Stimulated activated effector memory CD8-positive, alpha-beta T cell treated with anti-CD3 and anti-CD28 coated beads, Interleukin-12 subunit alpha, Interleukin-12 subunit beta, amount 100 ng/mL, for 72 hours (primary cell): ENCODE measurements around the gene ABHD5.

ENCODE experiments used
- ATAC-seq: fragments of 150-1000 bp; cut with Tn5 transposase; 2 replicates; pipeline ENCODE4 v1.10.0; 2021
- DNase-seq, 2 donors: peaks; one replicate each; pipeline ENCODE4 v3.0.0; 2021 to 2022; ENCODE audit warnings: low spot score in 2 of 2
- H3K27ac Mint-ChIP-seq: one replicate; pipeline ENCODE4 v1.8.0; 2022; ENCODE audit warnings: mild to moderate bottlenecking, mixed read lengths
- H3K36me3 Mint-ChIP-seq: one replicate; pipeline ENCODE4 v1.8.0; 2022; ENCODE audit warnings: mild to moderate bottlenecking, mixed read lengths
- H3K4me1 Mint-ChIP-seq: one replicate; pipeline ENCODE4 v1.8.0; 2022; ENCODE audit warnings: mixed read lengths
- H3K4me3 Mint-ChIP-seq: one replicate; pipeline ENCODE4 v1.8.0; 2022; ENCODE audit warnings: mild to moderate bottlenecking, mixed read lengths
- H3K9me3 Mint-ChIP-seq: one replicate; pipeline ENCODE4 v1.8.0; 2022; ENCODE audit warnings: mixed read lengths

Gene ABHD5

GRCh38 chr3:43753741-43754715, 63.3 kb downstream of the ABHD5 start:
- Mint-ChIP-seq H3K27ac (no peak overlapping the region), H3K4me3 (no peak overlapping the region), H3K9me3 (no peaks in the 10 kb centered on the region), H3K4me1 (peaks cover 12% of the 10 kb centered on the region), H3K36me3 (no peaks in the 10 kb centered on the region)
- DNase-seq = no peak
- no peak for ATAC-seq

- Mint-ChIP-seq H3K9me3 (no peaks in the 10 kb centered on the region), H3K36me3 (no peaks in the 10 kb centered on the region), H3K4me3 (no peak overlapping the region), H3K27ac (peak overlapping the region; percentile 20), H3K4me1 (peaks cover 12% of the 10 kb centered on the region)
- DNase-seq (no peak), ATAC-seq (peak; percentile 36)
Measured at GRCh38 chr3:43755516-43756200, 64.9 kb downstream of the ABHD5 start.

DNA sequence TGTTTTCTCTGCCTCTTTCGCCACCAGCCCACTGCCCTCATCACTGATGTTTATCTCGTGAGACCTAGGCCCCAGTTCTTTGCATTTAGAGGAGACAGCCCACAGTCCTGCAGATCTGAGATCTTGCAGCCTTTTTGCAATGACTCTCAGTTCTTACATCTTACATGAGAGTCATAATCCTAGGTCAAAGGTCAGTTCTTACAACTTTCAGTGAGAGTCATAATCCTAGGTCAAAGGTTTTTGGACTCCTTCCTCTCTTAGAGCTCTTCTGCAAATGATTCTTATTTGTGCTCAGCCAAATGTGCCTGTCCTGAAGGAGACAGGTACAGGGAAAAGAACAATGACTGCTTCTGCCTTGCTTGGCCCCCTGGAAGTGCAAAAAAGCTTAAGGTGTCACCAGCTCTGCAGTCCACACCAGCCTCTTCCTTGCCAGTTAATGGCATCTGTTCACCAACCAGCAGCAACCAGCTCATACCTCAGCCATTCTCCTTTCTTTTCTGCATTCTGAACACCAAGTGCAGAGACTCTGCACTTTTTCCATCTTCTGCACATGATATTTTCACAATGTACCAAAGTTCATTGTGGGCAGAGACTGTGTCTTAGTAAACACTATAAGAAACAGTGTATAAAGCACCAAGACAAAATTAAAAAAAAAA, 67.1 kb downstream of the ABHD5 start:
- no peak for DNase-seq
- no peak for ATAC-seq
- H3K4me1 Mint-ChIP-seq = peaks cover 12% of the 10 kb centered on the region
- peak overlapping the region; percentile 30 for H3K27ac Mint-ChIP-seq
- no peaks in the 10 kb centered on the region for H3K9me3 Mint-ChIP-seq
- no peak overlapping the region for H3K4me3 Mint-ChIP-seq
- no peaks in the 10 kb centered on the region for H3K36me3 Mint-ChIP-seq

- DNase-seq (no peak), ATAC-seq (no peak)
- H3K4me3 Mint-ChIP-seq = no peak overlapping the region
- H3K36me3 Mint-ChIP-seq = no peaks in the 10 kb centered on the region
- peaks cover 12% of the 10 kb centered on the region for H3K4me1 Mint-ChIP-seq
- H3K27ac Mint-ChIP-seq = no peak overlapping the region
- no peaks in the 10 kb centered on the region for H3K9me3 Mint-ChIP-seq
Measured at GRCh38 chr3:43758592-43759225, 68.0 kb downstream of the ABHD5 start.

- Mint-ChIP-seq H3K36me3 (no peaks in the 10 kb centered on the region), H3K27ac (no peak overlapping the region), H3K4me3 (no peak overlapping the region), H3K9me3 (no peaks in the 10 kb centered on the region), H3K4me1 (peaks cover 12% of the 10 kb centered on the region)
- DNase-seq (no peak), ATAC-seq (peak; percentile 77)
Measured at GRCh38 chr3:43759297-43759782, 68.6 kb downstream of the ABHD5 start.

DNA sequence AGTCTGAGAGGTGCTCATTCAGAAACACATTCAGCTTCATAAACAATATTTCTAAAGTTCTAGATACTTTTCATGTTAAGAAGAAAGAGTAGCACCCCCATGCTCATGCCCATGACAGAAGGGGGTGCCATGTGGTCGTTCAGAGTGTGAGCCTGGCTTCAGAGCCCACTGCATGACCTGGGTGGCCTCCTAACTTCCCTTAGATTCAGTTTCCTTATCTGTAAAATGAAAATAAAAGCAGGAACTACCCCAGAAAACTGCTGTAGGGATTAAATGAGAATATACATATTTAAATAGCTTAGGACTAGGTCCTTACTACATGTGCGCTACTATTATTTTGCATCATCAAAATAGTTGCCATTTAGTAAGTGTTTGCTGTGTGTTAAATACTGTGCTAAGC, 69.2 kb downstream of the ABHD5 start:
- Mint-ChIP-seq H3K36me3 (no peaks in the 10 kb centered on the region), H3K4me1 (peaks cover 12% of the 10 kb centered on the region), H3K4me3 (no peak overlapping the region), H3K9me3 (no peaks in the 10 kb centered on the region), H3K27ac (no peak overlapping the region)
- no peak for ATAC-seq
- DNase-seq = no peak

GRCh38 chr3:43760938-43761337, 70.2 kb downstream of the ABHD5 start:
- Mint-ChIP-seq H3K9me3 (no peaks in the 10 kb centered on the region), H3K36me3 (no peaks in the 10 kb centered on the region), H3K4me3 (no peak overlapping the region), H3K4me1 (peaks cover 9% of the 10 kb centered on the region), H3K27ac (no peak overlapping the region)
- DNase-seq = no peak
- no peak for ATAC-seq

DNA sequence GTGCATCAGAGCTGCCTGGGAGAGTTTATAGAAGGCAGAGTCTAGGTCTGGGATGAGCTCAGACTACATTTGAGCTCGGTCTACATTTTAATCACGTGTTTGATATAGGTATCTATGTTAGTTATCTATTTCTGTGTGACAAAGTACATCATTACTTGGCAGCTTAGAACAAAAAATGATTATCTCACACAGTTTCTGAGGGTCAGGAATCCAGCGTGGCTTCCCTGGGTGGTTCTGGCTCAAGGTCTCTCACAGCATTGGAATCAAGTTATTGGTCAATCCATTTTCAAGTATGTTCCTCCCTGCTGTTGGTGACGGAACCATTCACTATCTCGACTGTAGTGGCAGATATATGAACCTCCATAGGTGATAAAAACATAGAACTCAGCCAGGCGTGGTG, 71.7 kb downstream of the ABHD5 start:
- ATAC-seq (no peak), DNase-seq (no peak)
- Mint-ChIP-seq H3K9me3 (no peaks in the 10 kb centered on the region), H3K4me1 (peaks cover 4% of the 10 kb centered on the region), H3K36me3 (no peaks in the 10 kb centered on the region), H3K4me3 (no peak overlapping the region), H3K27ac (no peak overlapping the region)

GRCh38 chr3:43764056-43764455, 73.3 kb downstream of the ABHD5 start:
- Mint-ChIP-seq H3K4me1 (peaks cover 7% of the 10 kb centered on the region), H3K9me3 (no peaks in the 10 kb centered on the region), H3K27ac (no peak overlapping the region), H3K36me3 (no peaks in the 10 kb centered on the region), H3K4me3 (no peak overlapping the region)
- DNase-seq = no peak
- no peak for ATAC-seq

- Mint-ChIP-seq H3K9me3 (no peaks in the 10 kb centered on the region), H3K4me1 (peaks cover 11% of the 10 kb centered on the region), H3K4me3 (no peak overlapping the region), H3K27ac (no peak overlapping the region), H3K36me3 (no peaks in the 10 kb centered on the region)
- no peak for ATAC-seq
- DNase-seq = no peak
Measured at GRCh38 chr3:43764471-43764870, 73.7 kb downstream of the ABHD5 start.

GRCh38 chr3:43765521-43765971, 74.8 kb downstream of the ABHD5 start:
- DNase-seq (no peak), ATAC-seq (no peak)
- H3K4me3 Mint-ChIP-seq = no peak overlapping the region
- no peak overlapping the region for H3K27ac Mint-ChIP-seq
- H3K9me3 Mint-ChIP-seq = no peaks in the 10 kb centered on the region
- no peaks in the 10 kb centered on the region for H3K36me3 Mint-ChIP-seq
- H3K4me1 Mint-ChIP-seq = peaks cover 22% of the 10 kb centered on the region

GRCh38 chr3:43766672-43767465, 76.1 kb downstream of the ABHD5 start:
- Mint-ChIP-seq H3K4me1 (peaks cover 35% of the 10 kb centered on the region), H3K9me3 (no peaks in the 10 kb centered on the region), H3K27ac (no peak overlapping the region), H3K36me3 (no peaks in the 10 kb centered on the region), H3K4me3 (no peak overlapping the region)
- ATAC-seq = no peak
- no peak for DNase-seq

DNA sequence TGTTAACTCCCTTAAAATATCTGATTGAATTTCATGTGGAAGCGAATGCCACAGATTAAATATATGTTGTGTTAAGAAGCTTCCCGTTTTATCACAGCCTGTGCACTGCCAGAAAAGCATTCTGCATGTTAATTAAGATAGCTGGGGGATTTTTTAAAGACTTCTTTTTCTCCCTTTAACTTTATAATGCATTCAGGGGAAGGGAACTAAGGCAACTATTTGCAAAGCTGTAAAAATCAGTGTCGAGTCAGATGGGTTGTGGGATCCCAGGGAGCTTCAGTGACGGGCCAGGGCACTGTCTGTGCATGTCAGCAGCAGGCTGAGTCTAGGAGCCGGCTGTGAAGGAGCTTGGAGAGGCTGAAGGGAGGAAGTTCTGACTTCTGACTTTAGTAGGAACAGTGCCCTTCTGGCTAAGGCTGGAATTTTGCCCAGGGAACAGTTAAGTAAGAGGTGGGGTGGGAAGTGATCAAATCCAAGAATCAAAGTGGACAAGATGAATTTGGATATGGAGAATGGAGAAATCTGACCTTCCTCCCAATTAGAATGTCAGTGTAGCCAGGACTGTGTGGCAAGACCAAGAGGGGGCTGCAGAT, 77.7 kb downstream of the ABHD5 start:
- Mint-ChIP-seq H3K4me1 (peaks cover 47% of the 10 kb centered on the region), H3K36me3 (no peaks in the 10 kb centered on the region), H3K27ac (no peak overlapping the region), H3K4me3 (no peak overlapping the region), H3K9me3 (no peaks in the 10 kb centered on the region)
- ATAC-seq = no peak
- DNase-seq = no peak
